HEK293 (cell line): ENCODE results near the gene CATSPERE.

Experiments
- AEBP2 ChIP-seq: fragments of 450-650 bp; formaldehyde crosslinking; IDR thresholded peaks from 2 replicates; pipeline ENCODE4 v1.5.1; 2016; ENCODE audit warnings: missing biosample characterization, missing genetic modification characterization, borderline replicate concordance
- FEZF1 ChIP-seq: fragments of 450-650 bp; formaldehyde crosslinking; IDR thresholded peaks from 2 replicates; pipeline ENCODE4 v1.5.1; 2016; ENCODE audit warnings: missing biosample characterization, missing genetic modification characterization
- PRDM10 ChIP-seq: fragments of 450-650 bp; formaldehyde crosslinking; IDR thresholded peaks from 2 replicates; pipeline ENCODE4 v1.5.1; 2016; ENCODE audit warnings: missing biosample characterization, missing genetic modification characterization
- ZBTB10 ChIP-seq: fragments of 450-650 bp; formaldehyde crosslinking; IDR thresholded peaks from 2 replicates; pipeline ENCODE4 v1.5.1; 2016; ENCODE audit warnings: missing biosample characterization, missing genetic modification characterization
- ZFP37 ChIP-seq: fragments of 450-650 bp; formaldehyde crosslinking; IDR thresholded peaks from 2 replicates; pipeline ENCODE4 v1.5.1; 2016; ENCODE audit warnings: missing biosample characterization, missing genetic modification characterization
- ZFP69B ChIP-seq: fragments of 450-650 bp; formaldehyde crosslinking; IDR thresholded peaks from 2 replicates; pipeline ENCODE4 v1.5.1; 2016; ENCODE audit warnings: missing biosample characterization, missing genetic modification characterization
- ZNF114 ChIP-seq: fragments of 450-650 bp; formaldehyde crosslinking; IDR thresholded peaks from 2 replicates; pipeline ENCODE4 v1.5.0; 2017; ENCODE audit warnings: missing biosample characterization, missing genetic modification characterization
- ZNF140 ChIP-seq: fragments of 450-650 bp; formaldehyde crosslinking; IDR thresholded peaks from 2 replicates; pipeline ENCODE4 v1.5.1; 2016; ENCODE audit warnings: missing biosample characterization, missing genetic modification characterization
- ZNF239 ChIP-seq: fragments of 450-650 bp; formaldehyde crosslinking; IDR thresholded peaks from 2 replicates; pipeline ENCODE4 v1.5.1; 2016; ENCODE audit warnings: missing biosample characterization, missing genetic modification characterization
- ZNF274 ChIP-seq, 2 experiments: fragments of 200-500 bp in 1 of 2; fragments of 450-650 bp in 1 of 2; sonication (Bioruptor generic) in 1 of 2; formaldehyde crosslinking in 1 of 2; IDR thresholded peaks; 2 replicates each; pipeline versions ENCODE4 v1.5.1 to v1.6.1; 2014 to 2016; ENCODE audit warnings: borderline replicate concordance in 1 of 2, inconsistent platforms in 1 of 2, low read length in 1 of 2, missing biosample characterization in 1 of 2, missing genetic modification characterization in 1 of 2
- ZNF560 ChIP-seq: fragments of 450-650 bp; formaldehyde crosslinking; IDR thresholded peaks from 2 replicates; pipeline ENCODE4 v1.5.1; 2017; ENCODE audit warnings: missing biosample characterization, missing genetic modification characterization, borderline replicate concordance
- ZNF660 ChIP-seq: fragments of 450-650 bp; IDR thresholded peaks from 2 replicates; pipeline ENCODE4 v1.5.1; 2018; ENCODE audit warnings: missing biosample characterization, mild to moderate bottlenecking, missing genetic modification characterization
- TF ChIP-seq, protein P1 (sequence below): fragments of 450-650 bp; formaldehyde crosslinking; IDR thresholded peaks from 2 replicates; pipeline ENCODE4 v1.5.1; 2016; ENCODE audit warnings: missing biosample characterization, missing genetic modification characterization
- TF ChIP-seq, protein P2 (sequence below): fragments of 450-650 bp; formaldehyde crosslinking; IDR thresholded peaks from 2 replicates; pipeline ENCODE4 v1.5.1; 2016; ENCODE audit warnings: missing biosample characterization, missing genetic modification characterization, low read depth

- TF ChIP-seq, protein P1, sequence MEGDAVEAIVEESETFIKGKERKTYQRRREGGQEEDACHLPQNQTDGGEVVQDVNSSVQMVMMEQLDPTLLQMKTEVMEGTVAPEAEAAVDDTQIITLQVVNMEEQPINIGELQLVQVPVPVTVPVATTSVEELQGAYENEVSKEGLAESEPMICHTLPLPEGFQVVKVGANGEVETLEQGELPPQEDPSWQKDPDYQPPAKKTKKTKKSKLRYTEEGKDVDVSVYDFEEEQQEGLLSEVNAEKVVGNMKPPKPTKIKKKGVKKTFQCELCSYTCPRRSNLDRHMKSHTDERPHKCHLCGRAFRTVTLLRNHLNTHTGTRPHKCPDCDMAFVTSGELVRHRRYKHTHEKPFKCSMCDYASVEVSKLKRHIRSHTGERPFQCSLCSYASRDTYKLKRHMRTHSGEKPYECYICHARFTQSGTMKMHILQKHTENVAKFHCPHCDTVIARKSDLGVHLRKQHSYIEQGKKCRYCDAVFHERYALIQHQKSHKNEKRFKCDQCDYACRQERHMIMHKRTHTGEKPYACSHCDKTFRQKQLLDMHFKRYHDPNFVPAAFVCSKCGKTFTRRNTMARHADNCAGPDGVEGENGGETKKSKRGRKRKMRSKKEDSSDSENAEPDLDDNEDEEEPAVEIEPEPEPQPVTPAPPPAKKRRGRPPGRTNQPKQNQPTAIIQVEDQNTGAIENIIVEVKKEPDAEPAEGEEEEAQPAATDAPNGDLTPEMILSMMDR (tag by site-specific recombination): no peak
- TF ChIP-seq ZFP69B (tag by site-specific recombination) (no peak), ZBTB10 (no peak), PRDM10 (tag by site-specific recombination) (no peak), ZFP37 (no peak), ZNF660 (tag by site-specific recombination) (no peak), FEZF1 (tag by site-specific recombination) (no peak), ZNF560 (tag by site-specific recombination) (no peak), ZNF114 (tag by site-specific recombination) (no peak), ZNF239 (no peak), AEBP2 (tag by site-specific recombination) (no peak), ZNF274 (IDR thresholded peaks at IDR 0.05; ENCODE audit: low read length) (no peak), ZNF274 (tag by site-specific recombination; IDR thresholded peaks at IDR 0.05; ENCODE audit: borderline replicate concordance) (no peak), ZNF140 (tag by site-specific recombination) (no peak)
- TF ChIP-seq, protein P2, sequence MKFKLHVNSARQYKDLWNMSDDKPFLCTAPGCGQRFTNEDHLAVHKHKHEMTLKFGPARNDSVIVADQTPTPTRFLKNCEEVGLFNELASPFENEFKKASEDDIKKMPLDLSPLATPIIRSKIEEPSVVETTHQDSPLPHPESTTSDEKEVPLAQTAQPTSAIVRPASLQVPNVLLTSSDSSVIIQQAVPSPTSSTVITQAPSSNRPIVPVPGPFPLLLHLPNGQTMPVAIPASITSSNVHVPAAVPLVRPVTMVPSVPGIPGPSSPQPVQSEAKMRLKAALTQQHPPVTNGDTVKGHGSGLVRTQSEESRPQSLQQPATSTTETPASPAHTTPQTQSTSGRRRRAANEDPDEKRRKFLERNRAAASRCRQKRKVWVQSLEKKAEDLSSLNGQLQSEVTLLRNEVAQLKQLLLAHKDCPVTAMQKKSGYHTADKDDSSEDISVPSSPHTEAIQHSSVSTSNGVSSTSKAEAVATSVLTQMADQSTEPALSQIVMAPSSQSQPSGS: no peak
Observed at GRCh38 chr1:244548558-244549115, 87.6 kb downstream of the CATSPERE start.
